HG02798 (cell line): Measurements from ENCODE around the gene TCF7.
"Not testable (repeated sequence)": the region's sequence is repeated elsewhere in the genome, so short reads cannot be mapped to it uniquely, and the experiment has no call there.

Experiments
- ATAC-seq: cut with Tn5 transposase; IDR thresholded peaks from one replicate; pipeline ENCODE4 v1.9.1; 2021; ENCODE audit warnings: mild to moderate bottlenecking; ENCODE audit not compliant: unreplicated experiment, poor library complexity

TCF7 gene

DNA sequence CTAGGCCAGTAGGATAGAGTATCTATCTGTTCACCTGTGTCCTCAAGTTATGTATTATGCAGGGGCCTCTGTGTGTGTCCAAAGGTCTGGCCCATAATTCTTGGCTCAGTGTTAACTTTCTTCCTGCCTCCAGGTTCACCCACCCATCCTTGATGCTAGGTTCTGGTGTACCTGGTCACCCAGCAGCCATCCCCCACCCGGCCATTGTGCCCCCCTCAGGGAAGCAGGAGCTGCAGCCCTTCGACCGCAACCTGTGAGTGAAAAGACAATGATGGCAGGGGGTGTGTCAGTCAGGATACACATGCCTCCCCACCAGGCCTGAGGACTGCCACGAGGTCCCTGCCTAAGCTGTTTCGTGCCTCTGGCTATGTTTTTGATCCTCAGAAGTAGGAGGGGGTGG lies 27.6 kb downstream of the TCF7 start:
- ATAC-seq, result no peak

DNA sequence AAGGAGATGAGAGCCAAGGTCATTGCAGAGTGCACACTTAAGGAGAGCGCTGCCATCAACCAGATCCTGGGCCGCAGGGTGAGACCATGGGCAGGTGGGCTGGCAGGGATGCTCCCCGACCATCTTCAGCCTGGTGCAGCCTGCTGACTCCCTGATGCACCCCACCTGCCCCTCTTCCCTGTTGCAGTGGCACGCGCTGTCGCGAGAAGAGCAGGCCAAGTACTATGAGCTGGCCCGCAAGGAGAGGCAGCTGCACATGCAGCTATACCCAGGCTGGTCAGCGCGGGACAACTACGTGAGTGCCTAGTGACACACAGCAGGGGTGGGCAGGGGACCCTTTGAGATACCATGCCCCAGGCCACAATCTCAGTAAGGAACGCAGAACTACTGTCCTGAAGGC lies 28.3 kb downstream of the TCF7 start:
- ATAC-seq, result no peak

DNA sequence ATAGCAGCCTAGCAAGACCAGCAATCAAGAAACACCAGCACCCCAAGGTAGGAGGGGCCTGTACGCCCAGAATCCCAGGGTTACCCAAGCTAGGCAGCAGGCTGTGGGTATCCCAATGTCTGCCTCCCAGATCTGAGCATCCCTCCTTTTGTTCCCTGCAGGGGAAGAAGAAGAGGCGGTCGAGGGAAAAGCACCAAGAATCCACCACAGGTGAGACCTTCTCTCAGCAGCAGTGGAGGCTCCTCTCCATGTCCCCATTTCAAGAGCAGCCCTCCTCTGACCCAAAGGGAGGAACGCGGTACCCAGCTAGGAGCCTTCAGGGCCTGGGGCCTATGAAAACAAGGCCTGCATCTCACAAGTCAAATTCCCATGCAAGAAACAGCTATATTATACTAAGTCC lies 28.9 kb downstream of the TCF7 start:
- no peak for ATAC-seq

DNA sequence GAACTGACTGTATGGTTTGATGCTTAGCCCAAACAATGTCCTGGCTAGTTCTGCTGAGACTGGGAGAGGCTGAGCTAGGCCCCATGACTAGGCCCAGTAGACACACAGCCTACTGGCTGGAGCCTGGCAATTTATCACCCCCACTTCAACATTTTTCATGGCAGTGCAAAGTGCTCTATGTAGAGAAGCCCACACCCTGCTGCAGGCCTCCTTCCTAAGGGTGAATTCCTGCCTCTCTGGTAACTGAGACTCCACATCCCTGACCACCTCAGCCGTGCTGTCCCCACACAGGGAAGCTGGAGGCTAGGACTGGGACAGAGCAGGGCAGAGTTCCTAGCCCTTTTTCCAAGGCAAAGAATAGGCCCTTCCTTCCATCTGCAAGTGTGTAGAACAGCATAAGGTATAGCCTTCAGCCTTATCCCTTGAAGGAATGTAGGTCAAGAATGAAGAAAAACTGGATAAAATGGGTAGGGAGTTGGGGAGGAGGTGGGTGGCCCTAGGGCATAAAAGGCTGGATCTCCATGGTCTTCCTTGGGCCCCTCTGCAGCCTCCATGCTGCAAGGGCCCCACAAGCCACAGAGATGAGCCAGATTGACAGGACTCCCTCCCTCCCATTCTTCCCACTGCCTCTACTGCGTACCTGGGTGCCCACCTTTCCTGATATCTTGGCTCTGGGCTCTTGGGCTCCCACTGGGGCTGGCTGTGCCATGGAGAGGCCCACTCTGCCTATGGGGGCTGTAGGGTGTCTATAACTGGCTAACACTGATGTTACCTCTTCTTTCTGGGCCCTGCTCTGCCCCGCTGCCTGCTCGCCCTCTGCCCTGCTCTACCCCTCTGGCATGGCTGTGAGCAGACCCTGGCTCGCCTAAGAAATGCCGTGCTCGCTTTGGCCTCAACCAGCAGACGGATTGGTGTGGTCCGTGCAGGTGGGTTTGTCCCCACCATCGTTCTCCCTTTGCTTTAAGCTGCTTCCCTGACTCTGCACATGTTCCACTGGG lies 29.8 kb downstream of the TCF7 start:
- ATAC-seq, result no peak

DNA sequence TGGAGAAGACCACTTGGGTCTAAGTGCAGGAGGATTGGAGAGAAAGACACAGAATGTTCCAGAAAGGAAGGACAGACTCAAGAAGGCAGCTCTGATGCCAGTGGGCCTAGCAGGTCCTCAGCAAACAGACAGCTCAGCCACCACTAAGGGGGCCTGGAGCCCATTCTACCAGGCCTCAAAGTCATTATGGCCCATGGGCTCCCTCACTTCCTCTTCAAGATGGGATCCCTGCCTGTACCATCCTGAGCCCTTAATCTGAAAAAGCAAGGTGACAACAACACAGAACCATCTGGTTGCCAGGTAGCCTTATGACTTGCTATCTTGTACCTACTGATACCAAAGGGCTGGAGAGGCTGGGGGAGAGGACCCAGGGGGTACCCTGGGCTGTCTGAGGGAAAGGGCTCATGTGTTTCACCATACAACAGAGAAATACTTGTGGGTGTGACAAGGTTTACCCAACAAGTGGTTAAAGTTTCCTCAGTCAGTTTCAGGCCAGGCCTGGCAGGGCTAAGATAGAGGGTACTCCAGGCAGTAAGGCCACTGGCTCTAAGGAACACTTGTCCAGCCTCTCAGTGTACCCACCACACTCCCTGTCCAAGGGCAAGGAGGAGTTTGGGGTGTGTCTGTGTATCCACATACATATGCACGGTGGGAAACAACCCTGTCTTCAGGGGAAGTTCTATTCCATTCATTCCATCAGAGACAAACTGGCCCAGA lies 30.7 kb downstream of the TCF7 start:
- no peak for ATAC-seq

DNA sequence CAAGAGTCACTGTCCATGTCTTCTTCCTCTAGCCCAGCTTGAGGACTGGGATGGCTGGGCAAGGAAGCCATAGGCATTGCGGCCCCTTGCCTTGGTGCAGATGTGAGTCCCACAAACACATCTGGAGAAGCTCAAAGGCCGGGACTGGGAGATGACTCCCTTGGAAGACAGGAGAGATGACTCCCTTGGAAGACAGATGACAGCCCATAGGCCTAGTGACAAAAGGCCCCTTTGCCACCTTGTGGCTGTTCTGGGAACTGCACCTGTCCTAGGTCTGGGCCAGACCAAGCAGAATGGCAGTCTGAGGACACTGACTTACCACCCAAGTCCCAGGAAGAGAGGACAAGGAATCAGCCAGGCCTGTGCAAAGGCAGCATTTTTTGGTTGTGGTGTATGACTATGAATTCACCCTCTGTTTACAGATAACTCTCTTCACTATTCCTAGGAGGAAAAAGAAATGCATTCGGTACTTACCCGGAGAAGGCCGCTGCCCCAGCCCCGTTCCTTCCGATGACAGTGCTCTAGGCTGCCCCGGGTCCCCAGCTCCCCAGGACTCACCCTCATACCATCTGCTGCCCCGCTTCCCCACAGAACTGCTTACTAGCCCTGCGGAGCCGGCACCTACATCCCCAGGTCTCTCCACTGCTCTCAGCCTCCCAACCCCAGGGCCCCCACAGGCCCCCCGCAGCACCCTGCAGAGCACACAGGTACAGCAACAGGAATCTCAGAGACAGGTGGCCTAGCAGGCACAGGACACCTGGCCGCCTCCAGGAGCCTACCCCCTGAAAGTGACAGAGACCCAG lies 31.5 kb downstream of the TCF7 start:
- ATAC-seq, result peak; percentile 73

DNA sequence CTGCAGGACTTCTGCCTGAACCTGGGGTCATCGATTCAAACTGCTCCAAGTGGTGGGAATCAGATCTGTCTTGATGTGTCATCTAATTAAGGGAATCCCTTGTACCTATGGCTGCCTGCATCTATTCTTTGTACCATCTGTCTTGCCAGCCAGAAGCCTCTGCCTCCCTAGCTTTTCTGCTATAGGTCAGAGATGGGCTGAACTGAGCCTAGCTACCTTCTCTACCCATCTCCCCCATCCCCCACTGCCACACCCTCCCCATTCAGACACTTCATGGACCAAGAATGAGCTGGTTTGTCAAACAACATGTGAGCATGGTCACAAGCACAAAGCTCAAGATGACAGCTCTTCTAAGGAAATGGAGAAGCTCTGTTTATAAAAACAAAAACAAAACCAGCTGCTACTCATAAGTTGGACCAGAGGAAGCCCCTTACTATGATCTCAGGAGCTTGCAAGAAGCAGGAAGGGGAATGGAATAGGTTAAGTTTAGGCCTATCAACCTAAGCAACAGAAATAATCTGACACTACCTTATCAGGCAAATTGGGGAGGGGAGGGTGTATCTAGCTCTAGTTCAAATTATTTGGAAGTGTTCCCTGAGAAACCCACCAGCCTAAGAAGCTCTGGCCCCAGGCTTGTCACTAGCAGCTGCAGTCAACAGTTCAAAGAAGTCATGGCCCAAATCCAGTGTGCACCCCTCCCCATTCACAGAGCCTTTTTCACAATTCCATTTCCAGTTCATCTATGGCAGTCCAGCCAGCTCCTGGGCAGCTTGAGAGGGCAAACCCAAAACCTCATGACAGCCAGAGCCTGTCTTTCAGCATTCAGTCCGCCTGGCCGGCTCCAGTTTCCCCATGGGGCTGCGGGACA lies 32.4 kb downstream of the TCF7 start:
- no peak for ATAC-seq

DNA sequence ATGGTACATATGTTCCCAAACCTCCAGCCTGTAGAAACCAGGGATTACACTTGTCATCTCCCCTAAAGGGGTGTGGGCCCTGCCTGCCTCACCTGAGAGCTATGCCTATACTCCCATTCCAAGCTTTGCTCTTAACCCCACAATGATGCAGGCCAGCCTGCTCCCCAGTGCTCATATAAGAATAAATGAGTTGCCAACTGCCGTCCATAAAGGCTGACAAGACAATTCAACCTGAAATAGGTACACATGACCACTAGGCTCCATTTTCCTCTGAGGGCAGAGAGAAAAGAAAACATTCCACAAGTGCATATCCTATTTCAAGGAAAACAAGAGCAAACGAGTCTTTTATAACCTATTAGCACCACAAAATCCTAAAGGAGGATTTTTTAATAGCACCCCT lies 33.8 kb downstream of the TCF7 start:
- no peak for ATAC-seq

DNA sequence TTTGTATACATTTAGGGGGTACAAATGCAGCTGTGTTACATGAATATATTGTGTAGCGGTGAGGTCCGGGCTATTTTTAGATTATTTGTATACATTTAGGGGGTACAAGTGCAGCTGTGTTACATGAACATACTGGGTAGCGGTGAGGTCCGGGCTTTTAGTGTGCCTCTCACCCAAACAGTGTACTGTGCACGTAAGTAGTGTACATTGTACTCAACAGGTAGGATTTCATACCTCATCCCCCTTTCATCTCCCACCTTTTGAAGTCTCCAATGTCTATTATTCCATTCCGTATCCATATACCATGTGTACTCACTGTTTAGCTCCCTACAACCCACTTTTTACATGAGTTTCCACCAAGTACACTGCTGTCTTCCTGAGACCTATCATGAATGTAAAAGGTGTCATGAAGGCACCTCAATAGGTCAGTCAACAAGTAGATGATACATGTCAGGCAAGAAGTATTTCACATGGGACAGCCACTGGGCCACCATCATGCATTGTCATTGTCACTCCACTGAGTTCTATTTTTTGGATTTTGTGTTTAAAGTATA lies 34.6 kb downstream of the TCF7 start:
- no peak for ATAC-seq

DNA sequence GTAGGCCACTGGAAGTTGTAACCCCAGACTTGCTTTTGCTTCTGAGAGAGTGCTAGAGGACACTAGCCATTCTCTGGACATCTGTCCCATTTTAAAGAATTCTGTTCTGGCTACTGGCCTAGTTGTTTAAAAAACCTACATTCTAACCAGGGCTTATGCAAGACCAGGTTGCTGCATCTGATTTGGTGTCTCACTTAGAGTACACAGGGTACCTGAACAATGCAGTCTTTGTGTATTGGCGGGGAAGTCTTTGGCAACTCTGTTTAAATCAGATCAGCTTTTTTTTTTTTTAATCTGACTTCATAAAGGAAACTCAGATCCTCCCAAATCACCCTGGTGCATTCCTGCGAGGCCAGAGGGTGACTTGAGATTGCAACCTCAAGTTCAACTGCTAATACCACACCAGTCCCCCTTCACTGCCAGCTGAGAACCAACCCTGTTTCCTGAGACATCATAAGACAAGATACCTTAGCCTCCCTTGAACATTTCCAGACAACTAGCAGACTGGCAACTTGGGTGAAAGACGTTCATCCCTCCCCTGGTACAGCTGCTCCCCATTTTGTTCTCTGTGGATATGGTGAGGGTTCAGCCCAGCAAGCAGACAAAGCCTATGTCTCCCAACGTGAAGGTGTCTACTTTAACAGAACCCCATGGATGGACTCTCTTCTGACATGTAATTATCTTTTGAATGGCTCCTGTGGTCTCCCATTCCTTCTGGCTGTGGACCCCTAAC lies 35.3 kb downstream of the TCF7 start:
- ATAC-seq, result no peak

DNA sequence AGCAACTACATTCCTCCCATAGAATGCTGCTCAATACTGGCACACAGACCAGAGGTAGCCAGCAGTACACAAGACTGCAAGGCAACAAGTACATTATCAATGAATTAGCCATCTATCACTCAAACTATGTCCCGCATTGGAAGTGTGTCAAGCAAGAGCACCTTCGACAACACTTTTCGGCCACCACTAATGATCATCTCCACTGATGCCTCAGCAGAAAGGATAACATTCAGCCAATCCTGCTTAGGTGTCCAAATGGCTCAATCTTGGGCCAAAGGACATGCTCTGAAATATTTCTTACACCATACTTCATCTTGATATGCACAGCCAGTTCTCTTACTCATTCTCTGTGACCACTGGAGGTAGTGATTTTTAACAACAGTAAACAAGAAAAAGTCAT lies 37.2 kb downstream of the TCF7 start:
- ATAC-seq, result no peak

DNA sequence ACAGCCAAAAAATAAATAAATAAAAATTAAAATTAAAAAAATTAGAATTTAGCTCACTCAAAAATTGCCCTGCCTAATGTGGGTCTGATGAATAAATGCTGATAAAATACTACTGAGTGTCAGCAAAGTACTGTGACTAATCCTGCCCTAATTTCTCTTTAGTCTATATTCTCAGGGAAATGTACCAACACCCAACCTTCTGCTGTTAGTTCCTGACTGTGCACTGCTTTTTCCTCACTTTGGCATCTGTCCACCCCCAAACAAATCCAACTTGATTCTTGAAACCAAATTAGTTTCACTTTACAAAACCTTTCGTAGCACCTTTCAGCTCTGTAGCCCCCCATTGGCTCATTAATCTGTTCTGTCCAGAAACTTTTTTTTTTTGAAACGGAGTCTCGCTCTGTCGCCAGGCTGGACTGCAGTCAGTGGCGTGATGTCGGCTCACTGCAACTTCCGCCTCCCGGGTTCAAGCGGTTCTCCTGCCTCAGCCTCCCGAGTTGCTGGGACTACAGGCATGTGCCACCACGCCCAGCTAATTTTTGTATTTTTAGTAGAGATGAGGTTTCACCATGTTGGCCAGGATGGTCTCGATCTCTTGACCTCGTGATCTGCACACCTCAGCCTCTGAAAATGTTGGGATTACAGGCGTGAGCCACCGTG lies 37.8 kb downstream of the TCF7 start:
- ATAC-seq, result not testable (repeated sequence)

DNA sequence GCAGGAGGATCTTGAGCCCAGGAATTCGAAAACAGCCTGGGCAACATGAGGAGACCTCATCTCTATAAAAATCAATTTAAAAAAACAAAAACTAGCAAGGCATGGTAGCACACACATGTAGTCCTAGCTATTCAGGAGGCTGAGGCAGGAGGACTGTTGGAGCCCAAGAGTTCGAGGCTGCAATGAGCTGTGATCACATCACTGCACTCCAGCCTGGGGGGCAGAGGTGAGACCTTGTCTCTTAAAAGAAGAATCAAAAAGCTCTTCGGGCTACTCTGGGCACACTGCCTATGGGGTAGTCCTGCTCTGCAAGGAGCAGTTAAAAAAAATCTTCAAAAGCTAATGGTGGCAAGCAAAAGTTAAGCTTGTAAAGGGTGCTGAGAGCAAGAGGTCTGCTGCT lies 38.8 kb downstream of the TCF7 start:
- ATAC-seq, result no peak

DNA sequence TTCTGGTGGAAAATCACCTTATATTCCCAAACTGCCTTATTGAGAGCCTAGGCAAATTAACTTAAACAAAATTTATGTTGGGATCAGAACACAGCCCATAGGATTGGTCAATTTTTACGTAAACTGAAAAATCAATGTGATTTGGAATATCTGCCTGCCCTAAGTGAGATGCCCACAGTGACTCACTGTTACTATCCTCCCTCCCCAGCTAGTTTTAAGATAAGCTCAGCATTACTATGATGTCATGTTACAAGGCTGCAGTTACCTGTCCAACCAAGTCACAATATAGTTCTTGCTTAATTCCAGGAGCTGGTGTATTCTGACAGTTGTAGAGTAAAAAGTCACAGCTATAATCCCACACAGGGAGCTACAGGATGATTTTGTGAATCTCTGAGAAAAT lies 39.2 kb downstream of the TCF7 start:
- no peak for ATAC-seq

DNA sequence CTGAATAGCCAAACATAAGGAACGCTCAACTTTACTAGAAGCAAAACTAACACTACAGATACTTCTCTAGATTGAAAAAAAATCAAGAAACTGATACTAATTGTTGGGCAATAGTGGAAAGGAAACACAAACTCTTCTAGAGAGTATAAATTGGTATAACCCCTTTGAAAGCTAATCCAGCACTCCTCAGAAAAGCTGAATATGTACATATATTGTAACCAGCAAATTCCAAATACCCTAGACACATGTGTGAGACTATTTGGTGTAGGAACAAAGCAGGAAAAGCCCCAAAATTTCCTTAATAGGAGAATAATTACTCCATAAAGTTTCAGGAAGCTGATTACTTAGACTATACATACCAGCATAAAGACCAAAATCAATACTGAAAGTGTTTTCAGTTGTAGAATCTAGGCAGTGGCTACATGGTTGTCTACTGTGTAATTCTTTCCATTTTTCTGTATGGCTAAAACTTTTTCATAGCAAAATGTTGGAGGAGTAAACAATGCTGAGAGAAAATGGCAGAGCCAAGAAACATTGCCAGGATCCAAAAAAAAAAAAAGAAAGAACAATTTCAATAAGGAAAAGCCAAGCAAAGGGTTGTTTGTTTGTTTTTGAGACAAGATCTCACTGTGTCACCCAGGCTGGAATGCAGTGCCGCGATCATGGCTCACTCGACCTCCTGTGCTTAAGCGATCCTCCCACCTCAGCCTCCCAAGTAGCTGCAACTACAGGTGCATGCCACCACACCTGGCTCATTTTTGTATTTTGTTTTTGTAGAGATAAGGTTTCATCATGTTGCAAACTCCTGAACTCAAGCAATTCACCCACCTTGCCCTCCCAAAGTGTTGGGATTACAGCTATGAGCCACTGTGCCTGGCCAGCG lies 47.3 kb downstream of the TCF7 start:
- no peak for ATAC-seq

DNA sequence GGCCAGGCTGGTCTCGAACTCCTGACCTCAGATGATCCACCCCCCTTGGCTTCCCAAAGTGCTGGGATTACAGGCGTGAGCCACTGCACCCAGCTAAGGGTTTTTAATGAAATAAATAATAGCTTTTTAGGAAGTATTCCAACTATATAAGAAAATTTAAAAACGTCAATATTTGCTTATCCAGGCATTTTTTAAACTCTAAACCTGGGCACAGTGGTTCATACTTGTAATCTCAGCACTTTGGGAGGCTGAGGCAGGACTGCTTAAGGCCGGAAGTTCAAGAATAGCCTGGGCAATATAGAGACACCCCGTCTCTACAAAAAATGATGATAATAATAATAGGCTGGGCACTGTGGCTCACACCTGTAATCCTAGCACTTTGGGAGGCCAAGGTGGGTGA lies 48.1 kb downstream of the TCF7 start:
- no peak for ATAC-seq

DNA sequence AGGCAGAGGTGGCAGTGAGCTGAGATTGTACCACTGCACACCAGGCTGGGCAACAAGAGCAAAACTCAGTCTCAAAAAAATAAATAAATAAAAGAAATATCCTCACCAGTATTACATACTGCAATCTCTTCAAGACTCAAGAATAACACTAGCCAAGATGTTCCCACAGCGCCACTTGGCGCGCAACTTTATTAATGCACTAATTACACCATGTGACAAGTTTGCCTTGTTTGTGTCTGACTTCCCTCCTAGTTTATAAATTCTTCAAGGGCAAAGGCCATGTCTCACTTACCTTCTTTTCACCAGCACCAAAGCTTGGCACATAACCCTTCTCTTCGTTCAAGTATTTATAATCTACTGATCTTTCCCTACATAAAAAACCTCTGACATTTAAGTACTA lies 57.5 kb downstream of the TCF7 start:
- ATAC-seq, result no peak
